Suppressor macrophage (primary cell): Measurements from ENCODE around the gene SUSD2.
A peak's percentile ranks its signal among the peaks of the same experiment; 100 is the strongest.
"Not testable (repeated sequence)": the region's sequence is repeated elsewhere in the genome, so short reads cannot be mapped to it uniquely, and the experiment has no call there.

ENCODE experiments used
- DNase-seq, 4 experiments: peaks; one replicate each; pipeline ENCODE4 v3.0.0-alpha.2; 2020 to 2022
- total RNA-seq, 17 experiments: gene quantifications; one replicate each; lab custom pipeline; 2026; ENCODE audit warnings: mixed read lengths in 6 of 17, inconsistent platforms in 3 of 17; lab: John Stamatoyannopoulos, UW

The SUSD2 gene, protein sequence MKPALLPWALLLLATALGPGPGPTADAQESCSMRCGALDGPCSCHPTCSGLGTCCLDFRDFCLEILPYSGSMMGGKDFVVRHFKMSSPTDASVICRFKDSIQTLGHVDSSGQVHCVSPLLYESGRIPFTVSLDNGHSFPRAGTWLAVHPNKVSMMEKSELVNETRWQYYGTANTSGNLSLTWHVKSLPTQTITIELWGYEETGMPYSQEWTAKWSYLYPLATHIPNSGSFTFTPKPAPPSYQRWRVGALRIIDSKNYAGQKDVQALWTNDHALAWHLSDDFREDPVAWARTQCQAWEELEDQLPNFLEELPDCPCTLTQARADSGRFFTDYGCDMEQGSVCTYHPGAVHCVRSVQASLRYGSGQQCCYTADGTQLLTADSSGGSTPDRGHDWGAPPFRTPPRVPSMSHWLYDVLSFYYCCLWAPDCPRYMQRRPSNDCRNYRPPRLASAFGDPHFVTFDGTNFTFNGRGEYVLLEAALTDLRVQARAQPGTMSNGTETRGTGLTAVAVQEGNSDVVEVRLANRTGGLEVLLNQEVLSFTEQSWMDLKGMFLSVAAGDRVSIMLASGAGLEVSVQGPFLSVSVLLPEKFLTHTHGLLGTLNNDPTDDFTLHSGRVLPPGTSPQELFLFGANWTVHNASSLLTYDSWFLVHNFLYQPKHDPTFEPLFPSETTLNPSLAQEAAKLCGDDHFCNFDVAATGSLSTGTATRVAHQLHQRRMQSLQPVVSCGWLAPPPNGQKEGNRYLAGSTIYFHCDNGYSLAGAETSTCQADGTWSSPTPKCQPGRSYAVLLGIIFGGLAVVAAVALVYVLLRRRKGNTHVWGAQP
- 0 to 2.1 (median 0.10) reads per million in 17 experiments for total RNA-seq

DNA sequence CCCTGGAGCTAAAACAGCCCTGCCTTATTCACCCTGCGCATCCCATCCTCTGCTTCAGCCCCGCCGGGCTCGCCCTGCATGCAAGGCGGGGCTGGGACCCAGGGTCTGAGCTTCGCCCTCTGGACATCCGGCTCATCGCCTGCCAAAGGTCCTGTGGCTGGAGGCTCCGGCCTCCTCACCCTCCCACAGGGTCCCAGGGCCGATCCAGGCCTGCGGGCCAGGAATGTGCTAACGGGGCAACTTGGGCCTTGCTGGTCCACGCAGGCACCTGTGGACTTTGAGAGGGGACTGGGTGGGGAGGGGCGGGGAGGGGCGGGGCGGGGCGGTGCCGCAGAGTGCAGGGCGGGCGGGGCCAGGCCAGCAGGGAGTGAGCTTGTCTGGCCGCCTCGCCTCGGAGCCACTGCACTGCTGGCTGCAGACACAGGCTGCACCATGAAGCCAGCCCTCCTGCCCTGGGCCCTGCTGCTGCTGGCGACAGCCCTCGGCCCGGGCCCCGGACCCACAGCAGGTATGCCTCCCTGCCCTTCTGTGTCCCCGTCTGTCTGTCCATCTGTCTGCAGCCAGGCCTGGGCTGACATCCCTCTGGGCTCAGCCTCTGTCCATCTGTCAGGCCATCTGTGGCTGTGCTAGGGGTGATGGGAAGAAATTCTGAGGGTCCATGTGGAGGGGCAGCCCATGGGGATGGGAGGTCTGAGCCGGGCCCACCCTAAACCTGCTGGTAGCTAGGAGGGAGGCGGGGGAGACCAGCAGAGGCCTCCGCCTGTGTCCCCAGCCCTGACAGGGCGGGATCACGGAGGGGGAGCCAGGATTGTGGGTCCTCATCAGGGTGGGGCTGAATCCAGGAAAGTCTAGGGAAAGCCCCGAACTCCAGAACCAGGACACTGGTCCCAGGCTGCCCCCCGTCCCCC, at the start of gene SUSD2:
SUSD2 (plus strand) TSS at position 400 of the 908 bp plus-strand sequence; CDS start at position 433, 33 bp downstream.
- DNase-seq: no peak

DNA sequence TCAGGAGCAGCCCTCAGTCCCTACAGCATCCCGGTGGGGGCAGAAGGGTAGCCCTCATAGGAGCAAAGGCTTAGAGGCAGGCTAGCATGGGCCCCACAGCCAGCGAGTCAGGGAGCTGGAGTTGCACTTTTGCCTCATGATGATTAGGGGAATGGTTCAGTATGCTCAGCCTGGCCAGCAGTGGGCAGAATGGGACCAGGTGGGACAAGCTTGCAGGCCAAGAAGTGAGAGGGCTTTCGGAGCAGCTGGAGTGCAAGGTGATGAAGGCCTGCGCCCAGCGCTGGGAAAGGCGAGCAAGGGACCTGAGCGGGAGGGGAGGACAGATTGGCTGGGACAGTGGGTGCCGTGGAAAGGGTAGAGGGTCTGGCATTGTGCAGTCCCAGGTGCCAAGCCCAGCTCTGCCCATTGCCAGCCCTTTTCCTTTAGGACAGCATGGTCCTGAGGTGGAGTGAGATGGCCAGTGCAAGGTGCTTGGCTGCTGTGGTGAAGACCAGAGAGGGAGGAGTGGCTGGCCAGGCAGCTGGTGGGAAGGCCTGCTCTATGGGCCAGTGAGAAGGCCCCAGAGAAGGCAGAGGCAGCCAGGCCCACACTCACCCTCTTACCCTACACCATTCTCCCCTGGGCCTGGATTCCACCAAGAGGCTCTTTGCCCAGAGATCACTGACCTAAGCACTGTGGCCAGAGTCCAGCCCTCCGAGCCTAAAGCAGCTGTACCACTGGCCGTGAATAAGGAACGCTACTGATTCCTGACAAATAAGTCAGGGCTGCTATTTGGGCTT, 47.9 kb upstream of the SUSD2 start:
- DNase-seq: peak in 2 of 4 experiments; percentile 27 to 35

- peak; percentile 82 to 92 (median 90) for DNase-seq
Measured at GRCh38 chr22:24134090-24134846, 47.0 kb upstream of the SUSD2 start.

GRCh38 chr22:24136533-24136932, 44.8 kb upstream of the SUSD2 start:
- not testable (repeated sequence) for DNase-seq

DNA sequence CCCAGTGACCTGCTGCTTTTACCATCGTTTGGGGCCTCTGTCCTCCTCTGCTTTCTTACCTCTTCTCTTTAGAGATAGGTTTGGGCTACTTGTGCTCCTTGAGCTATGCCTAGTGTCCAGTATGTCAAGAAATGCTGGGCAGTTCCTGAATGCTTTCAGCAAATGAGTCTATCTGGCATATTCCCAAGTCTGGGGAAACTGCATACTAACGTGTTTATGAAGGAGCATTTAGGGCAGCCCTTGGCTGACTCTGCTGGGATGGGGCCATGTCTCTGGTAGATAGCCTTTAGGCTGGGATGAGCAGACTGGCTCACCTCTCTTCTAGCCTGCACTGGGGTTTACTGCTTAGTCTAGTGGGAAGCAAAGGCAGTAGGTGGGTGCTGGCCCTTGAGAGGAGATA, 43.7 kb upstream of the SUSD2 start:
- DNase-seq: no peak

DNA sequence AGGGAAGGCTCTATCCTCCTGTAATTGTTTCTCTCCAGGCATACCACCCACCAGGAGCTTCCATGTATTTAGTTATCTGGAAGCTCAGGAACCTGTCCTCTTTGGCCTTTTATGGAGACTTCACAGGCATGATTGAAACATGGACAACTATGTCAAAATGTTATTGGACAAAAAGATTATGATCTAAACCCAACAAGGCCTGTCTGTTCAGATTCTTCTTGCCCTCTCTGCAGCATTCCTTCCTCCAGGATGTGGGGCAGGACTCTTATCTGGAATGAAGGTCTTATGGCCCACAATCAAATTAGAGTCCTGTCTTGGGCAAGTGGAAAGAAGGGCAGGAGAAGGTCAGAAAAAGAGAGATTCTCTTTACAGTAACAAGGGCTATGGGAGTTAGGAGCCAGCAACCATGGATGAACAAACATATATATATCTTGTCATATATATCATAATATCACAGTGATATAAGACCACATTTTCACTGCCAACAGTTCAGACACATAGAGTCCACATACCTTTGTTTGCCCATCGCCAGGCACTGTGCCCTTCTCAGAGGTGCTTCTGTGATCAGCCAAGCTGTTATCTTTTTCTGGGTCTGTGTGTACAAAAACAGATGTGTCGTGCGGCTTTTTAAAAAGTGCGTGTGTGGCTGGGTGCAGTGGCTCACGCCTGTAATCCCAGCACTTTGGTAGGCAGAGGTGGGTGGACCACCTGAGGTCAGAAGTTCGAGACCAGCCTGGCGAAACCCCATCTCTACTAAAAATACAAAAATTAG, 42.5 kb upstream of the SUSD2 start:
- no peak for DNase-seq

GRCh38 chr22:24140357-24140756, 40.9 kb upstream of the SUSD2 start:
- DNase-seq: peak; percentile 52 to 90 (median 76)

- DNase-seq: no peak
Measured at GRCh38 chr22:24141586-24141985, 39.7 kb upstream of the SUSD2 start.

GRCh38 chr22:24142241-24142640, 39.0 kb upstream of the SUSD2 start:
- DNase-seq: no peak

DNA sequence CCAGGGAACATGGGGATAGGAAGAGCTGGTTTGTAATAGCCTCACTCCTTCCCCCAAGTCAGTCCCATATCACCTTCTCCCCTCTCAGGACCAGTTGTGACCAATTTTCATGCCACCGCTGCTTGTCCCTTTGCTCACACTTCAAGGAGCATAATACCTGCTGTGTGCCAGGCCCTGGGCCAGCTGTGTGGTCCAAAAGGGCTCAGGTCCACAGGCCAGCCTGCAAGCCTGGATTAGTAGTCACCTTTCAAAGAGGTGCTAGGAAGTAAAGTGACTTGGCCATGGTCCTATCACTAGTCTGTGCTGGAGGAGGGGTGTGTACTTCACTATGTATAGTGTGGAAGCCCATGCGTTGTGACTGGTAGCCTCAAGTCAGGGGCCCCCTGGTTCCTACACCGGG, 38.5 kb upstream of the SUSD2 start:
- DNase-seq: no peak

DNA sequence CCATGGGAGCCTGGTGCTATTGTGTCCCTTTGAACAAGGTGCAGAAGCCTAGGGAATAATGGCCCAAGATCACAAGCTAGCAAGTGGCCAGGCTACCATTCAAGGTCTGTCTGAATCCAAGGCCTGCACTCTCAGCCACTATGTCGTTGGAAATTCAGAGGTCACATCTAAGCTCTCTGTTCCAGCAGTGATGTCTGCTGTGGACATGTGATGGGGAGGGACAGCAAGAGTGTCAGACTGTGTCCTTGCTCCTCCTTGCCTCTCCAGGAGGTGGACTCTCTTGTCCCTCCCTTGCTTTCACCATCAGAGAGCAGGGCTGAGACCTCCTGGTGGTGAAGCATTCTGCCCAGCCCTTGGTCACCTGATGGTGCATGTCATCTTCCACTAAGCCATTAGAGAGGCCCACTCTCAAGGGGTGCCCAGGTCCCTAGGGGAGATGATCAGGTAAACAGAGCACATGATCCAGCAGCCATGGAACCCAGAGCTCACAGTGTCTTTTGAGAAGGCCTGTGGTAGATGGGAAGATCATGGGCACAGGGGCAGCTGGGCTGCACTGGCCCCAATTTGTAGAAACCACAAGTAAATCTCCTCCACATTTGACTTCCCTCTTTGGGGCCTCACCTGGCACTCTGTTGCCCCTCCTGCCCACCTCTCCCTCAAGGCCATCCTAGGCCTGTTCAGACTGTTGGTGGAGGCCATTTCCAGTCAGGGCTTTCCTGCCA, 37.1 kb upstream of the SUSD2 start:
- no peak for DNase-seq

GRCh38 chr22:24144778-24145085, 36.6 kb upstream of the SUSD2 start:
- DNase-seq: no peak

GRCh38 chr22:24145446-24146193, 35.7 kb upstream of the SUSD2 start:
- DNase-seq: peak in 2 of 4 experiments; percentile 15 to 54

- peak; percentile 63 to 89 (median 85) for DNase-seq
Measured at GRCh38 chr22:24146194-24146616, 35.1 kb upstream of the SUSD2 start.

DNA sequence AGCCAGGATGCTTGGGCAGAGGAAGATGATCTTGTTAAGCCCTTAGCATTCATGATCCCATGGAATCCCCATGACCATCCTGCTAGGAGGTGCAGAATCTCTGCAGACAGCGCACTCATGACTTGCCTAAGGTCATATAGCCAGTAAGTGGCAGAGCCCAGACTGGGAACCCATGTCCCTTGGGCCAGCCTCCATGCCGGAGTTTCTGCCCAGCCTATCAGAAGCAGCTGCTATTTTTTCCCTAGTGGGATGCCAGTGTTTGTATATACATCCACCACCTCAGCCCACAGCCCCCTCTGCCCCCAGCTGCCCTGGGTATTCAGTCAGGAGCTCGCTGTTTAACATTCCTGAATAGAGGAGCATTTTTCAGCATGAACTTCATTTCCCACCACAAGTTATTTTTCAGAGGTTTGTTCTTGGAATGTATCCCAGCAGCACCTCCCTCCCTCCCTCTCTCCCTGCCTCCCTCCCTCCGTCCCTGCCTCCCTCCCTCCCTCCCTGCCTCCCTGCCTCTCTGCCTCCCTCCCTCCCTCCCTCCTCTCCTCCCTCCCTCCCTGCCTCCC, 34.4 kb upstream of the SUSD2 start:
- peak in 3 of 4 experiments; percentile 30 to 38 (median 32) for DNase-seq

GRCh38 chr22:24147666-24148065, 33.6 kb upstream of the SUSD2 start:
- no peak for DNase-seq

- DNase-seq: no peak
Measured at GRCh38 chr22:24148266-24149197, 32.8 kb upstream of the SUSD2 start.
